ENCODE data around the gene CFAP20DC.
"Not testable (repeated sequence)": the region's sequence is repeated elsewhere in the genome, so short reads cannot be mapped to it uniquely, and the experiment has no call there.

The CFAP20DC gene

GRCh38 chr3:58720526-58720925, 329.3 kb downstream of the CFAP20DC start:
- no peaks in the 10 kb centered on the region for H3K9me3 Mint-ChIP-seq
- no peak overlapping the region for H3K4me3 Mint-ChIP-seq
- H3K4me1 Mint-ChIP-seq (ENCODE audit: low read depth): no peaks in the 10 kb centered on the region
- peaks cover 3% of the 10 kb centered on the region for H3K27me3 Mint-ChIP-seq
- no peaks in the 10 kb centered on the region for H3K36me3 Mint-ChIP-seq (ENCODE audit: low read depth)
- no peak for DNase-seq
- H3K27ac Mint-ChIP-seq: no peak overlapping the region

DNA sequence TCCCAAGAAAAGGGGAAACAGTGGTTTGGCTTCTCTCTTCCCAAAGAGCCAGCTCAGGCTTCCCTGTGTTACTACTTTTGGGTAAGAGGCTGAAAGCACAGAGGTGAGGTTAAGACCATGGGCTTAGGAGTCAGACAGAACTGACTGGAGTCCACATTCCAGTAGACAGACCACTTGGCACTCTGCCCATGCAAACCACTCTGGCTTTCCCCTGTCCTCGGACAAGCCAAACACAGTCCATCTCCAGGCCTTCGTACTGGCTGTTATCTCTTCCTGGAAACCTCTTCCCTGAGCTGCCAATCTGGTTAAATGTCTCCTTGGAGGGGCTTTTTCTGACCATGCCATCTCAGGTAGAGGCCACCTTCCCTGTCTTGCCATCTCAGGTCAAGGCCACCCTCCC, 330.1 kb downstream of the CFAP20DC start:
- Mint-ChIP-seq H3K27me3 (peaks cover 3% of the 10 kb centered on the region), H3K4me1 (ENCODE audit: low read depth) (no peaks in the 10 kb centered on the region), H3K27ac (no peak overlapping the region), H3K9me3 (peaks cover 2% of the 10 kb centered on the region), H3K36me3 (ENCODE audit: low read depth) (no peaks in the 10 kb centered on the region), H3K4me3 (no peak overlapping the region)
- DNase-seq: no peak

DNA sequence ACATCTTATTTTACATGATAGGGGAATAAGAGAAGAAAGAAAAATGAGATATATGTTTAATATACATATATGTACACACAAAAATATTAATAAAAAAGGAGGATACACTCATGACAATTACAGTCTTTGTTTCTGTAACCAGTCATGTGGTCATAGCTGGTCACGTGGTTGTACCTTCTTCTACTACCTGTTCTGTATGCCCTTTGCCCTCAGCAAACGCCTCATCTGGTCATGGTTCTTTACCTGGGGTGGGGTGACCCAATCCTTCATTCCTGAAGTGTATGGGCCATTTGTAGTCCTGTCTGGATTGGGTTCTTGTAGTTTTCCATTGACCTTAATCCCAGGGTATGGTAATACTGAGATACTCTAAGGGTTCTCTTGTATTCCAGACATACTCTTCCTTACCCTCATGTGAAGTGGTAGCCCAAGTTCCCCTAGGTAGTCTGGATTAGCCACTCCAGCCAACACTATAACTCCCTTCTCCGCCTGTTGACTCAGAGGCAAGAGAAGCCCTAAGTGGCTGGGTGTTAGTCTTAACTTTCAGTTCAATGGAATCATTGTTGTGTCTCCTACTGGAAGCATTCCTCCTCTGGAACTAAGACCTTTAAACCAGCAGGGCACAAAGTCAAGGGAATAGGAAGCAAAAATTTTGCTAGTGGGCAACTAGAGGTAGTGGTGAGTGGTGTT, 336.0 kb downstream of the CFAP20DC start:
- no peak overlapping the region for H3K27ac Mint-ChIP-seq
- H3K9me3 Mint-ChIP-seq: peaks cover 2% of the 10 kb centered on the region
- no peaks in the 10 kb centered on the region for H3K27me3 Mint-ChIP-seq
- DNase-seq: no peak
- H3K36me3 Mint-ChIP-seq (ENCODE audit: low read depth): no peaks in the 10 kb centered on the region
- no peaks in the 10 kb centered on the region for H3K4me1 Mint-ChIP-seq (ENCODE audit: low read depth)
- no peak overlapping the region for H3K4me3 Mint-ChIP-seq

GRCh38 chr3:58711871-58712270, 338.0 kb downstream of the CFAP20DC start:
- H3K4me3 Mint-ChIP-seq: no peak overlapping the region
- H3K36me3 Mint-ChIP-seq (ENCODE audit: low read depth): no peaks in the 10 kb centered on the region
- peaks cover 2% of the 10 kb centered on the region for H3K9me3 Mint-ChIP-seq
- no peak overlapping the region for H3K27ac Mint-ChIP-seq
- no peak for DNase-seq
- no peaks in the 10 kb centered on the region for H3K4me1 Mint-ChIP-seq (ENCODE audit: low read depth)
- no peaks in the 10 kb centered on the region for H3K27me3 Mint-ChIP-seq

DNA sequence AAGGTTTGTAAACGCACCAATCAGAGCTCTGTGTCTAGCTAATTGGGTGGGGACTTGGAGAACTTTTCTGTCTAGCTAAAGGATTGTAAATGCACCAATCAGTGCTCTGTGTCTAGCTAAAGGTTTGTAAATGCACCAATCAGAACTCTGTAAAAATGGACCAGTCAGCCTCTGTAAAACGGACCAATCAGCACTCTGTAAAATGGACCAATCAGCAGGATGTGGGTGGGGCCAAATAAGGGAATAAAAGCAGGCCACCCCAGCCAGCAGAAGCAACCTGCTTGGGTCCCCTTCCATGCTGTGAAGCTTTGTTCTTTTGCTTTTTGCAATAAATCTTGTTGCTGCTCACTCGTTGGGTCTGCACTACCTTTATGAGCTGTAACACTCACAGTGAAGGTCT, 340.8 kb downstream of the CFAP20DC start:
- H3K9me3 Mint-ChIP-seq; DNase-seq; H3K4me1 Mint-ChIP-seq (ENCODE audit: low read depth); H3K36me3 Mint-ChIP-seq (ENCODE audit: low read depth); H3K27me3 Mint-ChIP-seq; H3K27ac Mint-ChIP-seq; H3K4me3 Mint-ChIP-seq: not testable (repeated sequence)

- H3K4me1 Mint-ChIP-seq (ENCODE audit: low read depth): no peaks in the 10 kb centered on the region
- DNase-seq: no peak
- no peaks in the 10 kb centered on the region for H3K9me3 Mint-ChIP-seq
- no peak overlapping the region for H3K4me3 Mint-ChIP-seq
- H3K27me3 Mint-ChIP-seq: no peaks in the 10 kb centered on the region
- no peaks in the 10 kb centered on the region for H3K36me3 Mint-ChIP-seq (ENCODE audit: low read depth)
- no peak overlapping the region for H3K27ac Mint-ChIP-seq
Observed at GRCh38 chr3:58708116-58708791, 341.6 kb downstream of the CFAP20DC start.

DNA sequence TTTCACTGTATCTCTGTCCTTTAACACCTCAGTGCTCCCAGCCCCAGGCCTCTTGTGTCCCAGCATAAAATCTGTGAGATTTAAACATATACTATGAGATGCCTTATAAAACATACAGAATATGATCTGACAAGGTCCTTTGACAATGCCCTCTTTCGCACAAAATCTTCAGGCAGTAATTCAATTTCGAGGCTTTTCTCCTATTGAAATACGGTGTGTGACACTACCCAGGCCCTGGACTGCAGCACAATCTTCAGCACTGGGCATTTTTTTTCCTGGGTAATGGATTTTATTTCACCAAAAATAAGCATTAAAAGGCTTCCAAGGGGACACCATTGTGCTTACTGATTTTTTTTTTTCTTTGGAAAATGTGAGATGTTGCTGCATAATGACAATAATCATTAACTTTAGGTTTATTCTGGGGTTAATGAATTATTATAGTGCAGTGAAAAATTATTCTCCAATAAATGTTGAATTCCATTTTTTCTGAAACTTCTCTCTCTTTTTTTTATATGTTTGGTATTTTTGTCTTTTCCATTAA, 342.4 kb downstream of the CFAP20DC start:
- DNase-seq: no peak
- H3K4me1 Mint-ChIP-seq (ENCODE audit: low read depth): no peaks in the 10 kb centered on the region
- H3K27ac Mint-ChIP-seq: no peak overlapping the region
- H3K4me3 Mint-ChIP-seq: no peak overlapping the region
- H3K27me3 Mint-ChIP-seq: no peaks in the 10 kb centered on the region
- no peaks in the 10 kb centered on the region for H3K36me3 Mint-ChIP-seq (ENCODE audit: low read depth)
- H3K9me3 Mint-ChIP-seq: no peaks in the 10 kb centered on the region

DNA sequence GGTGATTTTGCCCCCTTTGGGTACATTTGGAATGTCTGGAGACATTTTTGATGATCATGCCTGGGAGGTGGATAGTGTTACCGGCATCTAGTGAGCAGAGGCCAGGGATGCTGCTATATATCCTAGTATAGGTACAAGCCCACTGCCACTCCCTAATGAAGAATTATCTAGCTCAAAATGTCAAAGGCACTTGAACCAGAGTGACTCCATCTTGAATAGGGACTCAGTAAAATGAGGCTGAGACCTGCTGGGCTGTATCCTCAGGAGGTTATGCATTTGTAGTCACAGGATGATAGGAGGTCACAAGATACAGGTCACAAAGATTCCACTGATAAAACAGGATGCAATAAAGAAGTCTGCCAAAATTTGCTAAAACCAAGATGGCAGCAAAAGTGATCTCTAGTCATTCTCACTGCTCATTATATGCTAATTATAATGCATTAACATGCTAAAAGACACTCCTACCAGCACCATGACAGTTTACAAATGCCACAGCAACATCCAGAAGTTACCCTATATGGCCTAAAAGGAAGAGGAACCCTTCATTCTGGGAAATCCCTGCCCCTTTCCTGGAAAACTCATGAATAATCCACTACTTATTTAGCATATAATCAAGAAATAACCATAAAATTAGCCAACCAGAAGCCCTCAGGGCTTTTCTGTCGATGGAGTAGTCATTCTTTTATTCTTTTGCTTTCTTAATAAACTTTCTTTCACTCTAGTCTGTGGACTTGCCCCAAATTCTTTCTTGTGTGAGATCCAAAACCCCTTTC, 343.2 kb downstream of the CFAP20DC start:
- Mint-ChIP-seq H3K4me1 (ENCODE audit: low read depth) (no peaks in the 10 kb centered on the region), H3K27me3 (no peaks in the 10 kb centered on the region), H3K27ac (no peak overlapping the region), H3K9me3 (no peaks in the 10 kb centered on the region), H3K4me3 (no peak overlapping the region), H3K36me3 (ENCODE audit: low read depth) (no peaks in the 10 kb centered on the region)
- no peak for DNase-seq

- Mint-ChIP-seq H3K27ac (no peak overlapping the region), H3K27me3 (no peaks in the 10 kb centered on the region), H3K9me3 (no peaks in the 10 kb centered on the region), H3K4me1 (ENCODE audit: low read depth) (no peaks in the 10 kb centered on the region), H3K36me3 (ENCODE audit: low read depth) (no peaks in the 10 kb centered on the region), H3K4me3 (no peak overlapping the region)
- no peak for DNase-seq
Observed at GRCh38 chr3:58704745-58705144, 345.1 kb downstream of the CFAP20DC start.

- not testable (repeated sequence) for H3K36me3 Mint-ChIP-seq (ENCODE audit: low read depth); H3K27ac Mint-ChIP-seq; H3K9me3 Mint-ChIP-seq; H3K4me3 Mint-ChIP-seq; H3K27me3 Mint-ChIP-seq; H3K4me1 Mint-ChIP-seq (ENCODE audit: low read depth); DNase-seq
Observed at GRCh38 chr3:58704304-58704703, 345.5 kb downstream of the CFAP20DC start.

DNA sequence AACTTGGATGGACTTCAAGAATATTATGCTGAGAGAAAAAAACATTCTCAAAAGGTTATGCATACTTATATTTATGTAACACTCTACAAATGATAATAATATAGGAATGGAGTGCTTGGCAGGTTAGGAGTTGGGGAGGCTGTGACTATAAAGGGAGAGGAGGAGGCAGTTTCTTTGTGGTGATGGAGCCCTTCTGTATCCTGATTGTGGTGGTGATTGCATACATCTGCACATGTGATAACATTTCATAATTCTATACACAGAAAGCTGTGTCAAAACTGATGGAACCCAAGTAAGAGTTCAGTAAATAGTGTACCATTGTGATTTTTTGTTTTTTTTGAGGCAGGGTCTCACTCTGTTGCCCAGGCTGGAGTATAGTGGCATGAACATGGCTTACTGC, 351.6 kb downstream of the CFAP20DC start:
- Mint-ChIP-seq H3K27me3 (peaks cover 7% of the 10 kb centered on the region), H3K9me3 (no peaks in the 10 kb centered on the region), H3K27ac (no peak overlapping the region), H3K36me3 (ENCODE audit: low read depth) (no peaks in the 10 kb centered on the region), H3K4me3 (no peak overlapping the region), H3K4me1 (ENCODE audit: low read depth) (no peaks in the 10 kb centered on the region)
- no peak for DNase-seq

- Mint-ChIP-seq H3K36me3 (ENCODE audit: low read depth) (no peaks in the 10 kb centered on the region), H3K27ac (no peak overlapping the region), H3K9me3 (no peaks in the 10 kb centered on the region), H3K4me1 (ENCODE audit: low read depth) (no peaks in the 10 kb centered on the region), H3K27me3 (peaks cover 7% of the 10 kb centered on the region), H3K4me3 (no peak overlapping the region)
- no peak for DNase-seq
Observed at GRCh38 chr3:58697561-58697960, 352.3 kb downstream of the CFAP20DC start.

DNA sequence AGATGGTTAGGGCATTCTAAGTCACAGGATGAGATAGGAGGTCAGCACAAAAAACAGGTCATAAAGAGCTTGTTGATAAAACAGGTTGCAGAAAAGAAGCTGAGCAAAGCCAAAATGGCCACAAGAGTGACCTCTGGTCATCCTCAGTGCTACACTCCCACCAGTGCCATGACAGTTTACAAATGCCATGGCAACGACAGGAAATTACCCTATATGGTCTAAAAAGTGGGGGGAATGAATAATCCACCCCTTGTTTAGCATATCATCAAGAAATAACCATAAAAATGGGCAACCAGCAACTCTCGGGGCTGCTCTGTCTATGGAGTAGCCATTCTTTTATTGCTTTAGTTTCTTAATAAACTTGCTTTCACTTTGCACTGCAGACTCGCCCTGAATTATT, 353.0 kb downstream of the CFAP20DC start:
- H3K36me3 Mint-ChIP-seq (ENCODE audit: low read depth); H3K4me3 Mint-ChIP-seq; H3K4me1 Mint-ChIP-seq (ENCODE audit: low read depth); H3K27ac Mint-ChIP-seq; H3K9me3 Mint-ChIP-seq; H3K27me3 Mint-ChIP-seq; DNase-seq: not testable (repeated sequence)

- H3K4me1 Mint-ChIP-seq (ENCODE audit: low read depth): no peaks in the 10 kb centered on the region
- H3K9me3 Mint-ChIP-seq: peaks cover 4% of the 10 kb centered on the region
- H3K36me3 Mint-ChIP-seq (ENCODE audit: low read depth): no peaks in the 10 kb centered on the region
- no peak overlapping the region for H3K4me3 Mint-ChIP-seq
- H3K27ac Mint-ChIP-seq: no peak overlapping the region
- no peak for DNase-seq
- peaks cover 7% of the 10 kb centered on the region for H3K27me3 Mint-ChIP-seq
Observed at GRCh38 chr3:58696093-58696492, 353.7 kb downstream of the CFAP20DC start.

GRCh38 chr3:58695284-58695683, 354.5 kb downstream of the CFAP20DC start:
- not testable (repeated sequence) for H3K27me3 Mint-ChIP-seq; H3K27ac Mint-ChIP-seq; H3K4me1 Mint-ChIP-seq (ENCODE audit: low read depth); H3K4me3 Mint-ChIP-seq; H3K36me3 Mint-ChIP-seq (ENCODE audit: low read depth); H3K9me3 Mint-ChIP-seq; DNase-seq

Measured in activated T-cell treated with anti-CD3 and anti-CD28 coated beads, Interleukin-2, amount 50 U/mL, for 24 hours (primary cell).